Retinal pigment epithelial cell (primary cell): Measurements from ENCODE around the gene GBA2.

Experiments
- DNase-seq: peaks from one replicate; pipeline ENCODE4 v3.0.0-alpha.2; 2010; ENCODE audit warnings: low read depth
- H3K4me3 ChIP-seq: 2 replicates; pipeline ENCODE4 v1.5.1; 2011; ENCODE audit warnings: mild to moderate bottlenecking, low read length, control low read depth, moderate library complexity
- CTCF ChIP-seq: conservative IDR thresholded peaks from 2 replicates; pipeline ENCODE4 v1.5.1; 2011; ENCODE audit warnings: low read depth, low read length, control low read depth, inconsistent platforms

Gene GBA2

GRCh38 chr9:35778496-35778895, 29.5 kb upstream of the GBA2 start:
- no peak for TF ChIP-seq CTCF
- DNase-seq: no peak
- H3K4me3 ChIP-seq: no peak overlapping the region

GRCh38 chr9:35776018-35776417, 27.0 kb upstream of the GBA2 start:
- no peak overlapping the region for H3K4me3 ChIP-seq
- no peak for DNase-seq
- no peak for TF ChIP-seq CTCF

GRCh38 chr9:35774907-35775635, 26.0 kb upstream of the GBA2 start:
- no peak overlapping the region for H3K4me3 ChIP-seq
- no peak for TF ChIP-seq CTCF
- no peak for DNase-seq

GRCh38 chr9:35771943-35772342, 22.9 kb upstream of the GBA2 start:
- TF ChIP-seq CTCF: no peak
- DNase-seq: no peak
- H3K4me3 ChIP-seq: no peak overlapping the region

GRCh38 chr9:35771534-35771933, 22.5 kb upstream of the GBA2 start:
- no peak overlapping the region for H3K4me3 ChIP-seq
- no peak for TF ChIP-seq CTCF
- DNase-seq: peak; percentile 56

- DNase-seq: no peak
- H3K4me3 ChIP-seq: no peak overlapping the region
- no peak for TF ChIP-seq CTCF
These were observed 22.0 kb upstream of the GBA2 start for GRCh38 chr9:35771075-35771433.

GRCh38 chr9:35769763-35770162, 20.7 kb upstream of the GBA2 start:
- no peak for DNase-seq
- no peak overlapping the region for H3K4me3 ChIP-seq
- TF ChIP-seq CTCF: no peak
